ELR (cell line): ENCODE data around the gene GVQW3.
A peak's percentile ranks its signal among the peaks of the same experiment; 100 is the strongest.

Source experiments
- DNase-seq: peaks from one replicate; pipeline ENCODE4 v3.0.0-alpha.2; 2015; ENCODE audit warnings: low read depth

Gene GVQW3

GRCh38 chr11:76445121-76446084, 64.3 kb downstream of the GVQW3 start:
- peak; percentile 93 for DNase-seq

- no peak for DNase-seq
These were observed 67.4 kb downstream of the GVQW3 start for GRCh38 chr11:76448506-76448905.

GRCh38 chr11:76453248-76453647, 72.1 kb downstream of the GVQW3 start:
- no peak for DNase-seq

GRCh38 chr11:76455331-76455730, 74.2 kb downstream of the GVQW3 start:
- DNase-seq = no peak

GRCh38 chr11:76455931-76456330, 74.8 kb downstream of the GVQW3 start:
- DNase-seq = no peak

- DNase-seq = no peak
These were observed 75.4 kb downstream of the GVQW3 start for GRCh38 chr11:76456571-76456970.
